GM12878 (cell line): ENCODE measurements around the gene ZNF827. TPM values are rescaled to one million over a fixed set of nuclear protein-coding genes. Genes with fewer than 3 reads are reported as not detected.

Experiments used
- ATAC-seq: fragments of 200-7000 bp; cut with Tn5 transposase; 3 replicates; pipeline ENCODE4 v1.9.1; 2020; ENCODE audit warnings: mild to moderate bottlenecking, moderate library complexity
- BruUV-seq: library from RNA; stranded (reverse); fragments of 400-500 nt; replicated peaks from 2 replicates; lab custom pipeline; 2021; lab: Mats Ljungman, UMichigan
- CTCF ChIA-PET: fragments of 300-600 bp; sonication (Branson Sonifier 250); formaldehyde crosslinking; extraction: SDS; loops from one replicate; lab custom pipeline; 2021; ENCODE audit warnings: inconsistent platforms; lab: Yijun Ruan, JAX
- POLR2A ChIA-PET: fragments of 350-600 bp; formaldehyde crosslinking; extraction: SDS; loops from one replicate; lab custom pipeline; 2021; ENCODE audit warnings: inconsistent platforms; lab: Charles Lee
- RAD21 ChIA-PET: fragments of 300-600 bp; sonication (Branson Sonifier 250); formaldehyde crosslinking; loops from one replicate; lab custom pipeline; 2023; ENCODE audit warnings: antibody characterized with exemption; ENCODE audit not compliant: unreplicated experiment; lab: Charles Lee
- SMC1A ChIA-PET: fragments of 300-600 bp; sonication (Branson Sonifier 250); formaldehyde crosslinking; loops from one replicate; lab custom pipeline; 2023; ENCODE audit not compliant: unreplicated experiment, uncharacterized antibody; lab: Charles Lee
- DNase-seq: peaks from one replicate; pipeline ENCODE4 v3.0.0-alpha.2; 2011; ENCODE audit warnings: low read depth, low spot score
- FAIRE-seq: peaks from 3 replicates; lab custom pipeline; 2011; peaks lifted over from hg19 to GRCh38; lab: Jason Lieb, UNC
- H2AFZ ChIP-seq: 2 replicates; pipeline ENCODE4 v1.6.0; 2011; ENCODE audit warnings: low read depth, low read length, control low read depth; ENCODE audit not compliant: control insufficient read depth
- H3K27ac ChIP-seq: 2 replicates; pipeline ENCODE4 v1.5.1; 2011; ENCODE audit warnings: control low read depth; ENCODE audit not compliant: control insufficient read depth, insufficient read depth
- H3K27me3 ChIP-seq, 2 experiments: replicated peaks in 1 of 2; 2 replicates each; pipeline versions ENCODE4 v1.6.0 to v1.6.1; 2011; ENCODE audit warnings: low read length in 1 of 2; ENCODE audit not compliant: control insufficient read depth in 2 of 2, insufficient read depth in 2 of 2
- H3K36me3 ChIP-seq, 2 experiments: 2 replicates each; pipeline ENCODE4 v1.5.1; 2011; ENCODE audit warnings: low read length in 1 of 2; ENCODE audit not compliant: control insufficient read depth in 2 of 2, insufficient read depth in 2 of 2
- H3K4me1 ChIP-seq: 2 replicates; pipeline ENCODE4 v1.6.1; 2011; ENCODE audit warnings: mild to moderate bottlenecking, low read length, moderate library complexity, mixed read lengths; ENCODE audit not compliant: control insufficient read depth, insufficient read depth
- H3K4me2 ChIP-seq: 2 replicates; pipeline ENCODE4 v1.6.0; 2011; ENCODE audit warnings: control low read depth; ENCODE audit not compliant: control insufficient read depth, insufficient read depth
- H3K4me3 ChIP-seq: fragments of 200-600 bp; sonication (generic); 2 replicates; pipeline ENCODE4 v1.5.1; 2016
- H3K79me2 ChIP-seq: 2 replicates; pipeline ENCODE4 v1.6.0; 2011; ENCODE audit warnings: low read length; ENCODE audit not compliant: control insufficient read depth, insufficient read depth
- H3K9ac ChIP-seq: 2 replicates; pipeline ENCODE4 v1.8.0; 2011; ENCODE audit warnings: low read length, control low read depth, mixed read lengths; ENCODE audit not compliant: control insufficient read depth, insufficient read depth
- H3K9me3 ChIP-seq: replicated peaks from 3 replicates; pipeline ENCODE4 v1.5.1; 2011; ENCODE audit warnings: mild to moderate bottlenecking, low read length; ENCODE audit not compliant: control insufficient read depth, insufficient read depth
- H4K20me1 ChIP-seq: 2 replicates; pipeline ENCODE4 v1.6.0; 2011; ENCODE audit not compliant: control insufficient read depth, insufficient read depth
- CREM ChIP-seq: IDR thresholded peaks from 2 replicates; pipeline ENCODE4 v1.6.1; 2014; ENCODE audit warnings: antibody characterized with exemption, low read depth
- DPF2 ChIP-seq: fragments of 450-650 bp; IDR thresholded peaks from 2 replicates; pipeline ENCODE4 v1.6.1; 2017; ENCODE audit warnings: mild to moderate bottlenecking
- ETV6 ChIP-seq, 2 experiments: fragments of 450-650 bp in 1 of 2; IDR thresholded peaks in 1 of 2; conservative IDR thresholded peaks in 1 of 2; 2 replicates each; pipeline ENCODE4 v1.6.1; 2014; ENCODE audit warnings: antibody characterized with exemption in 1 of 2, borderline replicate concordance in 1 of 2, low read depth in 1 of 2, mild to moderate bottlenecking in 1 of 2, moderate library complexity in 1 of 2
- EZH2 ChIP-seq: IDR thresholded peaks from 2 replicates; pipeline ENCODE4 v1.6.1; 2012; ENCODE audit warnings: low read depth, mild to moderate bottlenecking, control low read depth, inconsistent platforms, low read length, borderline replicate concordance; ENCODE audit not compliant: control insufficient read depth
- FOXM1 ChIP-seq: IDR thresholded peaks from 2 replicates; pipeline ENCODE4 v1.6.1; 2012; ENCODE audit warnings: low read depth, mild to moderate bottlenecking, inconsistent platforms, low read length, moderate library complexity
- IRF3 ChIP-seq: fragments of 450-650 bp; IDR thresholded peaks from 2 replicates; pipeline ENCODE4 v1.6.1; 2014; ENCODE audit warnings: mild to moderate bottlenecking
- MEF2A ChIP-seq: IDR thresholded peaks from 2 replicates; pipeline ENCODE4 v1.6.1; 2011; ENCODE audit warnings: low read depth, mild to moderate bottlenecking, low read length, moderate library complexity; ENCODE audit not compliant: insufficient read depth
- NFIC ChIP-seq: IDR thresholded peaks from 2 replicates; pipeline ENCODE4 v1.6.1; 2012; ENCODE audit warnings: low read depth, mild to moderate bottlenecking, inconsistent platforms, low read length, moderate library complexity
- NR2C2 ChIP-seq: IDR thresholded peaks from 2 replicates; pipeline ENCODE4 v1.6.1; 2011; ENCODE audit warnings: borderline replicate concordance, low read depth; ENCODE audit not compliant: control insufficient read depth, insufficient read length
- NR2F1 ChIP-seq: fragments of 450-650 bp; conservative IDR thresholded peaks from 2 replicates; pipeline ENCODE4 v1.6.1; 2017; ENCODE audit warnings: mild to moderate bottlenecking
- PML ChIP-seq: IDR thresholded peaks from 2 replicates; pipeline ENCODE4 v1.6.1; 2012; ENCODE audit warnings: low read length, inconsistent platforms
- RUNX3 ChIP-seq: IDR thresholded peaks from 2 replicates; pipeline ENCODE4 v1.6.1; 2012; ENCODE audit warnings: low read length, inconsistent platforms
- SRF ChIP-seq, 2 experiments: IDR thresholded peaks; 2 replicates each; pipeline ENCODE4 v1.6.1; 2011; ENCODE audit warnings: low read depth in 2 of 2, low read length in 2 of 2, mild to moderate bottlenecking in 1 of 2, moderate library complexity in 1 of 2
- WGBS: methylation state at CpG from one replicate; pipeline ENCODE4 v1.1.6; 2016; ENCODE audit warnings: low lambda C conversion rate; ENCODE audit not compliant: insufficient replicate concordance, insufficient coverage; ENCODE audit errors: missing lambda C conversion rate; 5-methylcytosine and 5-hydroxymethylcytosine counted together
- in situ Hi-C: fragments of 300-500 bp; cut with MboI; formaldehyde crosslinking; loops from 9 replicates; pipeline ENCODE4 v1.14.3; 2018; ENCODE audit warnings: mixed read lengths
- intact Hi-C: fragments of 100-400 bp; cut with micrococcal nuclease; formaldehyde crosslinking; loops from one replicate; pipeline ENCODE4 v1.14.2; 2022; ENCODE audit not compliant: unreplicated experiment
- polyA plus RNA-seq, 11 experiments: library from polyadenylated mRNA; depleted of rRNA in 4 of 11; unstranded in 6 of 11; stranded (reverse) in 5 of 11; fragments of >200 nt; fragmentation: Nextera tagmentation in 4 of 11; fragmentation: Illumina TruSeq in 1 of 11; extraction: Ambion mirVana in 4 of 11; extraction: Trizol in 1 of 11; gene quantifications; 1 replicate in 1 of 11; 2 replicates in 10 of 11; pipeline versions ENCODE4 v1.2.1 to v1.2.3, GENCODE V29; 2011 to 2016; ENCODE audit warnings: inconsistent platforms in 2 of 11, missing spikeins in 2 of 11, low read depth in 1 of 11
- total RNA-seq, 4 experiments: library from RNA; depleted of rRNA in 3 of 4; stranded (reverse); fragments of >200 nt in 3 of 4; fragmentation: Illumina TruSeq in 1 of 4; extraction: Trizol in 1 of 4; gene quantifications; 2 replicates each; pipeline versions ENCODE4 v1.2.1 to v1.2.3, GENCODE V29; 2013 to 2021

ZNF827 gene
- total and polyA plus RNA-seq, 10 of the 15 experiments (the other 5 are each of a cell fraction or from before 2014, with no cell fraction given), result 3.8 to 31.5 (median 13.6) TPM

GRCh38 chr4:145931403-145931802 is 7.2 kb downstream of the ZNF827 start:
- POLR2A ChIA-PET, result interaction anchor here (0.5 to 1.1 kb wide), 2 partner anchors 32 to 192 kb away, joined by 4 read pairs; no protein-coding TSS in a partner anchor
- ATAC-seq (no peak), FAIRE-seq (no peak), DNase-seq (no peak)
- Histone ChIP-seq H3K9me3 (peaks cover 8% of the 10 kb centered on the region), H2AFZ (no peak overlapping the region), H3K27me3 (no peaks in the 10 kb centered on the region), H4K20me1 (no peaks in the 10 kb centered on the region), H3K4me2 (peak overlapping the region; percentile 46), H3K36me3 (peaks cover 0 to 4% of the 10 kb centered on the region in 2 experiments; a peak in 2 of 4 replicates), H3K4me1 (peaks cover 18% of the 10 kb centered on the region; the same call in 1 of the 2 replicates), H3K79me2 (peaks cover 100% of the 10 kb centered on the region), H3K4me3 (no peak overlapping the region; the same call in 1 of the 2 replicates), H3K27ac (peak overlapping the region; percentile 32; the same call in 1 of the 2 replicates), H3K9ac (no peak overlapping the region)
- in situ Hi-C loops, result no loop called here
- intact Hi-C loops, result loop anchor here (10.0 kb wide), 1 partner anchor 403 kb away; no protein-coding TSS in a partner anchor
- SMC1A ChIA-PET, result interaction anchor here (0.7 to 2.9 kb wide), 14 partner anchors 8 to 90 kb away, joined by 3 to 20 read pairs (median 7); partner anchors contain the start of gene ZNF827
- RAD21 ChIA-PET, result interaction anchor here (0.6 to 2.5 kb wide), 9 partner anchors 8 to 314 kb away, joined by 3 to 12 read pairs (median 4); partner anchors contain the start of gene ZNF827
- TF ChIP-seq NR2C2, result no peak
- CTCF ChIA-PET, result interaction anchor here (0.6 to 2.4 kb wide), 8 partner anchors 8 to 697 kb away, joined by 3 to 10 read pairs (median 4); no protein-coding TSS in a partner anchor
- 97% methylated on average over 2 of the region's 2 CpGs for WGBS
- no TSS peak for BruUV-seq

- H3K4me2 ChIP-seq, result peak overlapping the region; percentile 64
- peaks cover 0 to 4% of the 10 kb centered on the region in 2 experiments; a peak in 2 of 4 replicates for H3K36me3 ChIP-seq
- BruUV-seq, result no TSS peak
- peak; percentile 15; the same call in 2 of the 3 replicates for ATAC-seq
- H4K20me1 ChIP-seq, result no peaks in the 10 kb centered on the region
- SMC1A ChIA-PET, result interaction anchor here (1.0 to 2.9 kb wide), 17 partner anchors 8 to 123 kb away, joined by 3 to 20 read pairs (median 6); partner anchors contain the start of gene ZNF827
- 95% methylated on average over 8 of the region's 8 CpGs for WGBS
- intact Hi-C loops (loop anchor here (10.0 kb wide), 1 partner anchor 404 kb away; no protein-coding TSS in a partner anchor), in situ Hi-C loops (no loop called here)
- no peaks in the 10 kb centered on the region for H3K27me3 ChIP-seq
- CTCF ChIA-PET, result interaction anchor here (1.0 to 2.4 kb wide), 7 partner anchors 9 to 165 kb away, joined by 3 to 10 read pairs (median 5); no protein-coding TSS in a partner anchor
- peaks cover 18% of the 10 kb centered on the region; the same call in 1 of the 2 replicates for H3K4me1 ChIP-seq
- H2AFZ ChIP-seq, result no peak overlapping the region
- peaks cover 12% of the 10 kb centered on the region for H3K9me3 ChIP-seq
- peak overlapping the region; percentile 2; the same call in 1 of the 2 replicates for H3K4me3 ChIP-seq
- H3K27ac ChIP-seq, result peak overlapping the region; percentile 59
- H3K79me2 ChIP-seq, result peaks cover 100% of the 10 kb centered on the region
- POLR2A ChIA-PET, result interaction anchor here (0.9 to 1.9 kb wide), 6 partner anchors 8 to 128 kb away, joined by 3 to 8 read pairs (median 4); partner anchors contain the start of gene ZNF827
- DNase-seq, result no peak
- FAIRE-seq, result no peak
- H3K9ac ChIP-seq, result peak overlapping the region; percentile 30; the same call in 1 of the 2 replicates
- RAD21 ChIA-PET, result interaction anchor here (1.0 to 2.5 kb wide), 11 partner anchors 9 to 313 kb away, joined by 3 to 12 read pairs (median 4); partner anchors contain the start of gene ZNF827
- TF ChIP-seq NR2F1 (peak; percentile 83), FOXM1 (peak; percentile 15; the same call in 1 of the 2 replicates), CREM (peak; percentile 41; the same call in 1 of the 2 replicates), ETV6 (conservative IDR thresholded peaks at IDR 0.05 in 1 of 2, IDR thresholded peaks at IDR 0.05 in 1 of 2; ENCODE audit: borderline replicate concordance in 1 of 2, low read depth in 1 of 2) (no peak), EZH2 (no peak), MEF2A (0 out of 2 replicates have a peak, but pooled peaks have one; percentile 47), SRF (IDR thresholded peaks at IDR 0.05; ENCODE audit: low read depth in 2 of 2, low read length in 2 of 2) (peak; percentile 80 to 95), IRF3 (no peak), RUNX3 (peak; percentile 74), PML (peak; percentile 44; the same call in 1 of the 2 replicates), NFIC (peak; percentile 42; the same call in 1 of the 2 replicates), DPF2 (0 out of 2 replicates have a peak, but pooled peaks have one; percentile 10)
Observed at GRCh38 chr4:145930592-145930991, 8.0 kb downstream of the ZNF827 start.
